ENCODE results near the gene PIGK.

Gene PIGK

DNA sequence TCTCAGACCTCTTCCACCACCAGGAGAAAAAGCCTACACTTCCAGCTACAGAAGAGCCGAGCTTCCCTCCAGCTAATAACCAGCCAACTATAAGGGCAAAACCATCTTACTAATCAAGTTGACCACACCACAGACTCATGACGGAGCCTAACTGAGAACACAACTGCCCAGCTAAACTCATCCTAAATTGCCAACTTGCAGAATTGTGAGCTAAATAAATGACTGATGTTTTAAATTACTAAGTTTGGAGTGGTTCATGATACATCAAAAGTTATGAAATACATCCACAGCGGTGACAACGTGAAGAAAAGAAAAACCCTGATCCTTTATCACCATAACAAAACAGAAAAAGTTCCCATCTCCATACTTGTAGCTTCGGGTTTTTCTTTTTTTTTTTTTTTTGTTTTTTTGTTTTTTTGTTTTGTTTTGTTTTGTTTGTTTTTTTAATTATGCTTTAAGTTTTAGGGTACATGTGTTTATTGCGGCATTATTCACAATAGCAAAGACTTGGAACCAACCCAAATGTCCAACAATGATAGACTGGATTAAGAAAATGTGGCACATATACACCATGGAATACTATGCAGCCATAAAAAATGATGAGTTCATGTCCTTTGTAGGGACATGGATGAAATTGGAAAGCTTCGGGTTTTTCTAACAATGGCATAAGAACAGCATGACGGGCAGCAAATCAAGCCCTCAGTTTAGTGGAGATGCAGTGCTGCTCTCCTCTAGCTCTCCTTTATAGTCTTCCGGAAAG lies 122.6 kb downstream of the PIGK start:
- no peak overlapping the region for H3K27ac ChIP-seq (ENCODE audit: low read length)
- H3K9ac ChIP-seq (ENCODE audit: low read length): no peak overlapping the region
- H3K27me3 ChIP-seq (ENCODE audit: low read depth, low read length): no peaks in the 10 kb centered on the region
- TF ChIP-seq EZH2phosphoT487 (IDR thresholded peaks at IDR 0.05; ENCODE audit: low read depth): no peak
- TF ChIP-seq, protein P1, sequence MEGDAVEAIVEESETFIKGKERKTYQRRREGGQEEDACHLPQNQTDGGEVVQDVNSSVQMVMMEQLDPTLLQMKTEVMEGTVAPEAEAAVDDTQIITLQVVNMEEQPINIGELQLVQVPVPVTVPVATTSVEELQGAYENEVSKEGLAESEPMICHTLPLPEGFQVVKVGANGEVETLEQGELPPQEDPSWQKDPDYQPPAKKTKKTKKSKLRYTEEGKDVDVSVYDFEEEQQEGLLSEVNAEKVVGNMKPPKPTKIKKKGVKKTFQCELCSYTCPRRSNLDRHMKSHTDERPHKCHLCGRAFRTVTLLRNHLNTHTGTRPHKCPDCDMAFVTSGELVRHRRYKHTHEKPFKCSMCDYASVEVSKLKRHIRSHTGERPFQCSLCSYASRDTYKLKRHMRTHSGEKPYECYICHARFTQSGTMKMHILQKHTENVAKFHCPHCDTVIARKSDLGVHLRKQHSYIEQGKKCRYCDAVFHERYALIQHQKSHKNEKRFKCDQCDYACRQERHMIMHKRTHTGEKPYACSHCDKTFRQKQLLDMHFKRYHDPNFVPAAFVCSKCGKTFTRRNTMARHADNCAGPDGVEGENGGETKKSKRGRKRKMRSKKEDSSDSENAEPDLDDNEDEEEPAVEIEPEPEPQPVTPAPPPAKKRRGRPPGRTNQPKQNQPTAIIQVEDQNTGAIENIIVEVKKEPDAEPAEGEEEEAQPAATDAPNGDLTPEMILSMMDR (IDR thresholded peaks at IDR 0.05; ENCODE audit: low read depth, low read length): no peak
- no peak overlapping the region for H3K4me3 ChIP-seq (ENCODE audit: low read length)
- no peaks in the 10 kb centered on the region for H3K79me2 ChIP-seq (ENCODE audit: low read length)
- no peak overlapping the region for H2AFZ ChIP-seq (ENCODE audit: low read depth, low read length)
- H3K4me1 ChIP-seq (ENCODE audit: low read length): no peaks in the 10 kb centered on the region
- no peak overlapping the region for H3K4me2 ChIP-seq (ENCODE audit: low read length)
- H3K9me3 ChIP-seq (ENCODE audit: insufficient read depth, low read length): no peaks in the 10 kb centered on the region
- no peaks in the 10 kb centered on the region for H3K36me3 ChIP-seq (replicated peaks; ENCODE audit: low read depth, low read length)
- no peaks in the 10 kb centered on the region for H4K20me1 ChIP-seq (ENCODE audit: insufficient read depth, low read length)

DNA sequence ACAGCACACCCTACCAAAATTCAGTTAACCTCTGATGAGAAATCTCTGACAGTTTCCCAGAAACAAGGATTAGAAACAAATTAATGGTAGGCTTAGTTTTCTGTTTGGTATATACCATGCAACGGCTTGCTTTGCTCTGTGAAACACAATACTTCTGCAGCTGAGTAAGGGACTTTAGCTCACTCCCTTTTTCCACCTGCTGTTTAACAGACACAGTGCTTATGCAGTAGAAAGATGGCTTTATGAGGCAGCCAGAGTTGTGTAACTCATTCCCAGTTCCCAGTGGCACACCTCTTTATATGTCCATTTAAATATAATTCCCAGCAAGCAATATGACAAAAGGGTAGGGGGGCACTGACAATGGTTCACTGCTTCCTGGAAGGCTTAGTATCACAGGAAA lies 124.0 kb downstream of the PIGK start:
- H3K27ac ChIP-seq (ENCODE audit: low read length): no peak overlapping the region
- no peak overlapping the region for H2AFZ ChIP-seq (ENCODE audit: low read depth, low read length)
- H3K4me2 ChIP-seq (ENCODE audit: low read length): no peak overlapping the region
- H3K79me2 ChIP-seq (ENCODE audit: low read length): no peaks in the 10 kb centered on the region
- no peak for TF ChIP-seq EZH2phosphoT487 (IDR thresholded peaks at IDR 0.05; ENCODE audit: low read depth)
- TF ChIP-seq, protein P1 (IDR thresholded peaks at IDR 0.05; ENCODE audit: low read depth, low read length): no peak
- no peak overlapping the region for H3K4me3 ChIP-seq (ENCODE audit: low read length)
- H4K20me1 ChIP-seq (ENCODE audit: insufficient read depth, low read length): no peaks in the 10 kb centered on the region
- no peaks in the 10 kb centered on the region for H3K27me3 ChIP-seq (ENCODE audit: low read depth, low read length)
- no peaks in the 10 kb centered on the region for H3K4me1 ChIP-seq (ENCODE audit: low read length)
- H3K9me3 ChIP-seq (ENCODE audit: insufficient read depth, low read length): no peaks in the 10 kb centered on the region
- no peaks in the 10 kb centered on the region for H3K36me3 ChIP-seq (replicated peaks; ENCODE audit: low read depth, low read length)
- H3K9ac ChIP-seq (ENCODE audit: low read length): no peak overlapping the region

DNA sequence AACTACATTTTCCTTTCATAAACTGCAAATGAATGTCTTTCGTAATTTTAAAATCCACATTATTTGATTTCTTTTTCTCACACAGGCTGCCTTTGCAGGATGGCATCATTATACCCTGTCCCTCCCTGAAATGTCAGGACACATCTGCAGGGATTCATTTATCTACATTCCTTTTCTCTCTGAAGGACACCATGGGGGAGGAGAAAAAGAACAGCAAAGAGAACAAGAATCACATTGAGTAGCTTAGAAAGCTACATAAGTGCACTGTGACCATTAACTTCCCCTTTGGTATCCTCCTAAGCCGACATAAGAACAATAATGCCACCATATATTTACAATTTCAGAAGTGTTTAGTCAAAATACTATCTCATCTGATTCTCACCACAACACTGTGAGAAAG lies 129.5 kb downstream of the PIGK start:
- H4K20me1 ChIP-seq (ENCODE audit: insufficient read depth, low read length): no peaks in the 10 kb centered on the region
- H2AFZ ChIP-seq (ENCODE audit: low read depth, low read length): no peak overlapping the region
- H3K27me3 ChIP-seq (ENCODE audit: low read depth, low read length): no peaks in the 10 kb centered on the region
- TF ChIP-seq, protein P1 (IDR thresholded peaks at IDR 0.05; ENCODE audit: low read depth, low read length): no peak
- no peak for TF ChIP-seq EZH2phosphoT487 (IDR thresholded peaks at IDR 0.05; ENCODE audit: low read depth)
- H3K9me3 ChIP-seq (ENCODE audit: insufficient read depth, low read length): no peaks in the 10 kb centered on the region
- H3K4me2 ChIP-seq (ENCODE audit: low read length): no peak overlapping the region
- H3K4me1 ChIP-seq (ENCODE audit: low read length): no peaks in the 10 kb centered on the region
- H3K79me2 ChIP-seq (ENCODE audit: low read length): no peaks in the 10 kb centered on the region
- no peaks in the 10 kb centered on the region for H3K36me3 ChIP-seq (replicated peaks; ENCODE audit: low read depth, low read length)
- H3K4me3 ChIP-seq (ENCODE audit: low read length): no peak overlapping the region
- H3K27ac ChIP-seq (ENCODE audit: low read length): no peak overlapping the region
- H3K9ac ChIP-seq (ENCODE audit: low read length): no peak overlapping the region

DNA sequence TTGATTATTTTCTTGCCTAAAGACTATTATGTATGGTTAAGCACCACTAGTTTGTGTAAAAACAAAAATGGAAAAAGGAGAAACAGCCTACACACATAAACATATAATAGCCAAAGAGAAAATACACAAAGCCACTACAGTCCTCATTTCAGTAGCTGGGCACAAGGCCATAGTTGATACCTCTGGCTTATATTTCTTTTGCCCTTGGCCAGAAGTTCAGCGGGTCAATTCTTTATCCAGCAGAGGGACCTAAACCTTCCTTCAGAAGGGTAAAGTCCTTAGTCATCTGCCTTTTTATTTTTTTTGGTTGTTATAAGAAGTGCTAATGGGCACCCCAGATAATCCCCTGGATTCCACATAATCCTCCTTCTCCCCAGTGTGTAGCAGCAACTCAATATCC lies 134.1 kb downstream of the PIGK start:
- H2AFZ ChIP-seq (ENCODE audit: low read depth, low read length): no peak overlapping the region
- H3K36me3 ChIP-seq (replicated peaks; ENCODE audit: low read depth, low read length): no peaks in the 10 kb centered on the region
- no peaks in the 10 kb centered on the region for H3K27me3 ChIP-seq (ENCODE audit: low read depth, low read length)
- H3K4me3 ChIP-seq (ENCODE audit: low read length): no peak overlapping the region
- H4K20me1 ChIP-seq (ENCODE audit: insufficient read depth, low read length): no peaks in the 10 kb centered on the region
- no peak overlapping the region for H3K27ac ChIP-seq (ENCODE audit: low read length)
- no peak overlapping the region for H3K4me2 ChIP-seq (ENCODE audit: low read length)
- no peaks in the 10 kb centered on the region for H3K79me2 ChIP-seq (ENCODE audit: low read length)
- no peaks in the 10 kb centered on the region for H3K4me1 ChIP-seq (ENCODE audit: low read length)
- no peaks in the 10 kb centered on the region for H3K9me3 ChIP-seq (ENCODE audit: insufficient read depth, low read length)
- TF ChIP-seq EZH2phosphoT487 (IDR thresholded peaks at IDR 0.05; ENCODE audit: low read depth): no peak
- TF ChIP-seq, protein P1 (IDR thresholded peaks at IDR 0.05; ENCODE audit: low read depth, low read length): no peak
- H3K9ac ChIP-seq (ENCODE audit: low read length): no peak overlapping the region
